Lower leg skin (tissue), 4 donors: ENCODE data around the gene FUOM. TPM values are rescaled to one million over a fixed set of nuclear protein-coding genes. Genes with fewer than 3 reads are reported as not detected.

Experiments
- DNase-seq, 2 donors: peaks; one replicate each; pipeline ENCODE4 v3.0.0-alpha.2; 2019; ENCODE audit warnings: low spot score in 2 of 2
- H3K4me3 ChIP-seq: fragments of 200-600 bp; sonication (generic); 2 replicates; pipeline ENCODE4 v1.5.1; 2017; ENCODE audit warnings: mild to moderate bottlenecking, low read depth; ENCODE audit not compliant: poor library complexity, severe bottlenecking
- POLR2A ChIP-seq, 2 donors: fragments of 450-650 bp; IDR thresholded peaks; one replicate each; pipeline ENCODE4 v1.6.1; 2016 to 2017; ENCODE audit warnings: antibody characterized with exemption in 2 of 2, mild to moderate bottlenecking in 1 of 2, moderate library complexity in 1 of 2
- WGBS, 2 donors: methylation state at CpG; one replicate each; pipeline ENCODE4 v1.1.5; 2018; 5-methylcytosine and 5-hydroxymethylcytosine counted together
- intact Hi-C: fragments of 100-400 bp; cut with DNase I; formaldehyde crosslinking; loops from one replicate; pipeline ENCODE4 v1.15.0; 2023; ENCODE audit warnings: low total_unique reads
- total RNA-seq, 4 donors: library from RNA; depleted of rRNA; stranded (reverse); fragments of >200 nt; gene quantifications; one replicate each; pipeline ENCODE4 v1.1.0, GENCODE V29; 2016
- TF ChIP-seq, protein P1 (sequence below), 3 donors: fragments of 450-650 bp; IDR thresholded peaks; one replicate each; pipeline ENCODE4 v1.5.1; 2016; ENCODE audit warnings: antibody characterized with exemption in 3 of 3, mild to moderate bottlenecking in 3 of 3, moderate library complexity in 2 of 3

The FUOM gene
- total RNA-seq, 4 donors from 2014 or later: 11.1 to 15.8 (median 15.0) TPM

DNA sequence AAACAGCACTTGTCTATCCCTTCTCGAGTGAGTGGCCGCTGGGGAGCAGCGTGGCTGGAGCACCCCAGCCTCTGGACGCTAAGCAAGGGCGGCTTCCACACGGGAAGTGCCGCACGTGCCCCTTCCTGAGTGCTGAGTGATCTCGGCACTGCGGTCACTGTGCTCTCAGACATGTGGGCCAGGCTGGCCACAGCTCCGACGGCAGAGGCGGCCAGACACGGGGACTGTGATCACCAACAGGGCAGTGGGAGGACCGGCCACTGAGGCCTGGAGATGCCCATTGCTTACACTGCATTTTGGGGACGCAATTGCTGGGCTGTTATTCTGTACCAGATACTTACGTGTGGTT lies 8.3 kb upstream of the FUOM start:
- TF ChIP-seq, protein P1, sequence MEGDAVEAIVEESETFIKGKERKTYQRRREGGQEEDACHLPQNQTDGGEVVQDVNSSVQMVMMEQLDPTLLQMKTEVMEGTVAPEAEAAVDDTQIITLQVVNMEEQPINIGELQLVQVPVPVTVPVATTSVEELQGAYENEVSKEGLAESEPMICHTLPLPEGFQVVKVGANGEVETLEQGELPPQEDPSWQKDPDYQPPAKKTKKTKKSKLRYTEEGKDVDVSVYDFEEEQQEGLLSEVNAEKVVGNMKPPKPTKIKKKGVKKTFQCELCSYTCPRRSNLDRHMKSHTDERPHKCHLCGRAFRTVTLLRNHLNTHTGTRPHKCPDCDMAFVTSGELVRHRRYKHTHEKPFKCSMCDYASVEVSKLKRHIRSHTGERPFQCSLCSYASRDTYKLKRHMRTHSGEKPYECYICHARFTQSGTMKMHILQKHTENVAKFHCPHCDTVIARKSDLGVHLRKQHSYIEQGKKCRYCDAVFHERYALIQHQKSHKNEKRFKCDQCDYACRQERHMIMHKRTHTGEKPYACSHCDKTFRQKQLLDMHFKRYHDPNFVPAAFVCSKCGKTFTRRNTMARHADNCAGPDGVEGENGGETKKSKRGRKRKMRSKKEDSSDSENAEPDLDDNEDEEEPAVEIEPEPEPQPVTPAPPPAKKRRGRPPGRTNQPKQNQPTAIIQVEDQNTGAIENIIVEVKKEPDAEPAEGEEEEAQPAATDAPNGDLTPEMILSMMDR (IDR thresholded peaks at IDR 0.05): no peak
- TF ChIP-seq POLR2A (IDR thresholded peaks at IDR 0.05): no peak
- intact Hi-C loops: no loop called here
- 88% methylated on average over 16 to 17 of the region's 17 CpGs for WGBS, 2 donors

DNA sequence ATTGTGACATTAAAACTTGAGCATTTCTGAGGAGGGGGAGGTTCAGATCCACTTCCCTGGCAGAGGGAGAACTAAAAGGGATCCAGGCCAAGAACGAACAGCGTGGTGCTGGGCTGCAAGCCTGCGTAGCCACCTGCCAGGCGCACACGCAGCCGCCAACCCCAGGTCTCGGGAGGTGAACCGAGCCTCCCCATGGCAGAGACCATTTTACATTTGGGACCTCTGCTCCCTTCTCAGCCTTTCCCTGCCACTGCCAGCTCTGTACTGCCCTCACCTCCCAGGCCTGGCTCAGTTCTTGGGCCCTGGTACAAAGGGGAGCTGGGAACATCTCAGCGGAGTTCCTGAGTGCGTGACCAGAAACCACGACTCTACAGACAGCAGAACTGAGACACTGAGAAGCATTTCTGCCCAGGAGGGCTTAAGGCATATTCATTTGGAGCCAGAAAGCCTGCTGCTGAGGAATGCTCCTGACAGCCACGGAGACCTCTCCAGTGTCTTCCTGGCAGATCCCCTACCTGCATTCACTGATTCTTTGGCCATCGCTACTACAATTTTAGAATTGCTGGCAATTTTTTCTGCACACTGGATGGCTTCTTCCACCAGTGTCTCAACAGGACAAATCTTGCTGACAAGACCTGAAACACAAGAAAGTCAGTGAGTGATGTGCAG lies 7.8 kb upstream of the FUOM start:
- TF ChIP-seq POLR2A (IDR thresholded peaks at IDR 0.05): no peak
- TF ChIP-seq, protein P1 (IDR thresholded peaks at IDR 0.05): no peak
- no peak overlapping the region for H3K4me3 ChIP-seq
- DNase-seq: no peak
- intact Hi-C loops: no loop called here
- WGBS, 2 donors: 50 to 61% methylated on average over 13 of the region's 13 CpGs

More for the DNA sequence above, 8.3 kb upstream of the FUOM start:
- no peak for DNase-seq
- no peak overlapping the region for H3K4me3 ChIP-seq

DNA sequence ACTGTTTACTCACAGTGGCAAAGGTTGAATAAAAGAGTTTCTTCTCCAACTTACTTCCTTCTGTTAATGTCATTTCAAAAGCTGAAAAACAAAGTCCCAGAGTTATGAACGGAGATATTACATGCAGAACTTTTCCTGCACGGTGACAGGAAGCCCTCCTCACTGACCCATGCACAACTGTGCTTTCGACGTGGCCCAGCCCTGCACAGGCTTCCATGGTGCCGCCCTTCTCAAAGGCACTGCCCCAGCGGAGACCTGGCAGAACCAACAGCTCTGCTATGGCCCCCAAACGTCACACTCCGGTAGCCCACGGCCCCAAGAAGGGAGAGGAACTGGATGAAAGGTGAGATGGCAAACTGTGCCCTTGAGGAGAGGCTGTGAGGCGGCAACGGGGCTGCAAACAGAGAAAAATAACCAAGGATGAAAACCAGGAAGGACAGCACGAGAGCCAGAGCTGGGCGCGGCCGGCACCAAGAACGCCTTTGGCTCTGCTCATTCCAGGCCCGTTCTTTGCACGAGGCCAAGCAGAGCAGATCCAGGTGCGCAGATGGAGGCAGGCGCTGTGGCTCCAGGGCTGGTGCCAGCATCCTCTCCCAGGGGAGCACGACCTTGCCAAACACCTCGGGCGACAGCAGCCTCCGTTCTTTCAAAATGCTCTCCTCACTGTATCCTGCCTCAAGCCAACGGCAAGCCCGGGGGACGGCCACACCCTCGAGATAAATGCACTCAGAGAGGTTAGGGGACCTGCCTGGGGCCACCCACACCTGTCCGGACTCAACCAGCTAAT lies 7.0 kb upstream of the FUOM start:
- no peak for TF ChIP-seq POLR2A (IDR thresholded peaks at IDR 0.05)
- TF ChIP-seq, protein P1 (IDR thresholded peaks at IDR 0.05): no peak
- DNase-seq: no peak
- intact Hi-C loops: no loop called here
- 46 to 52% methylated on average over 29 of the region's 29 CpGs for WGBS, 2 donors
- no peak overlapping the region for H3K4me3 ChIP-seq

DNA sequence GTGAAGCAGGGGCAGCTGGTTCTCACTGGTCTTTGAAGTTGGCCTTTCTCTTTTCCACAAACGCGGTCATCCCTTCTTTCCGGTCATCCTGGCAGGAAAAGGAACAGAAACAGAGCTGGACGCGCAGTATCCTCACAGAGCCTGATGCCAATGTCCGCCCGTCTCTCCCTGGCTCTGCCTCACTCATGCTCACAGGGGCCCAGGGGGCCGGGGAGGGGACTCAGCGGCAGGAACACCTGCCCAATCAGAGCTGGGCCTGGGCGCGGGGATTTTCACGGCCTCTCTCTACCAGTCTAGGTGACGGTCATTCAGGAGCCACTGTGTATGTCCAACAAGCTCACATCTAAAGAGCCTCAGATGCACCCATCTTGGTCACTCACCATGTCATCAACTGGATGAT lies 5.0 kb upstream of the FUOM start:
- TF ChIP-seq POLR2A (IDR thresholded peaks at IDR 0.05): no peak
- TF ChIP-seq, protein P1 (IDR thresholded peaks at IDR 0.05): no peak
- intact Hi-C loops: no loop called here
- no peak overlapping the region for H3K4me3 ChIP-seq
- WGBS, 2 donors: 91 to 94% methylated on average over 13 of the region's 13 CpGs
- no peak for DNase-seq

DNA sequence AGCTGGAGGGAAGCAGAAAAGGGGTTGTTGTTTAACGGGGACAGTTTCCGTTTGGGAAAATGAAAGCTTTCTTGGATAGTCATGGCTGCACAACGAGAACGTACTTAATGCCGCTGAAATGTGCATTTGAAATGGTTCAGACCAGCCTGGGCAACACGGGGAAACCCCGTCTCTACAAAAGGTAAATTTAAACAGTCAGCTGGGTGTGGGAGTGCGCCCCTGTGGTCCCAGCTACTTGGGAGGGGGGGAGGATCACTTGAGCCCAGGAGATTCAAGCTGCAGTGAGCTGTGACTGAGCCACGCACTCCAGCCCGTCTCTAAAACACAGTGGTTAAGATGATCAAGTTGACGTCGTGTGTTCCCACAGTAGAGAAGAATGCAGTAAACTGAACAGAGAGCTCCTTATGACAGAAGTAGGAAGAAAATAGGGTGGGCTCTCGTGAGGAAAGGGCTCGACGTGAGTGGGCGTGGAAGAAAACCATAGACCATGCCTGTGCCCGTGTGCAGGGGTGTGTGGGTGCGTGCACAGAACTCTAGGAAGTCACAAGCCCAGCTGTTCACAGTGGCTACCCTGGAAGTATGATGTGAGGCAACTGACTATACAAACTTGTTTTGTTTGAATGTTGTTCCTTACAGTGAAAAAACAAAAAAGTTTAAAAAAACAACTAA lies 4.1 kb upstream of the FUOM start:
- intact Hi-C loops: no loop called here
- H3K4me3 ChIP-seq: no peak overlapping the region
- 82 to 83% methylated on average over 18 of the region's 18 CpGs for WGBS, 2 donors
- no peak for DNase-seq
- TF ChIP-seq, protein P1 (IDR thresholded peaks at IDR 0.05): no peak
- no peak for TF ChIP-seq POLR2A (IDR thresholded peaks at IDR 0.05)
